SH-SY5Y (cell line): ENCODE results near the gene PDE3B.

Experiments
- GATA2 ChIP-seq: IDR thresholded peaks from 2 replicates; pipeline ENCODE4 v1.6.1; 2011; ENCODE audit warnings: mild to moderate bottlenecking, low read depth, low read length
- GATA3 ChIP-seq: IDR thresholded peaks from 2 replicates; pipeline ENCODE4 v1.6.1; 2011; ENCODE audit warnings: low read depth, mild to moderate bottlenecking, low read length, moderate library complexity

- TF ChIP-seq GATA2: no peak
- no peak for TF ChIP-seq GATA3
Measured at GRCh38 chr11:14875163-14875562, 231.6 kb downstream of the PDE3B start.
